ENCODE results near the gene SMYD3. TPM values are rescaled to one million over a fixed set of nuclear protein-coding genes. Genes with fewer than 3 reads are reported as not detected.

The SMYD3 gene
- total RNA-seq, 5 donors from 2014 or later (not counting 1 experiment from before 2014, with no cell fraction given): 17.7 to 37.8 (median 21.9) TPM

- Histone ChIP-seq H3K27ac (ENCODE audit: low read length) (no peak overlapping the region), H3K36me3 (ENCODE audit: control insufficient read depth in 2 of 2, extremely low read depth in 1 of 2, insufficient read depth in 1 of 2, low read length in 1 of 2) (peaks cover 3 to 7% of the 10 kb centered on the region in 2 donors), H3K27me3 (replicated peaks in 1 of 2; ENCODE audit: control insufficient read depth in 2 of 2, extremely low read depth in 1 of 2, insufficient read depth in 2 of 2, low read length in 1 of 2) (no peaks in the 10 kb centered on the region), H3K4me1 (ENCODE audit: control insufficient read depth in 1 of 2, extremely low read depth in 1 of 2, insufficient read depth in 2 of 2, low read length in 2 of 2) (no peaks in the 10 kb centered on the region), H3K9me3 (no peaks in the 10 kb centered on the region), H3K4me3 (ENCODE audit: control insufficient read depth in 1 of 2, extremely low read depth in 1 of 2, low read length in 1 of 2) (no peak overlapping the region)
- ChIA-PET POLR2A (no interaction called here), CTCF (no interaction called here)
- Mint-ChIP-seq H3K27me3 (no peaks in the 10 kb centered on the region), H3K9me3 (peaks cover 0 to 2% (median 0%) of the 10 kb centered on the region in 3 donors), H3K4me1 (no peaks in the 10 kb centered on the region), H3K4me3 (no peak overlapping the region), H3K27ac (no peak overlapping the region), H3K36me3 (peaks cover 79% of the 10 kb centered on the region)
- WGBS (ENCODE audit: insufficient coverage): 91% methylated on average over 6 of the region's 9 CpGs
- no peak for DNase-seq
- no peak for ATAC-seq (replicated peaks in 1 of 4)
Observed at GRCh38 chr1:245859493-245860114, 647.5 kb downstream of the SMYD3 start.

- Mint-ChIP-seq H3K27me3 (no peaks in the 10 kb centered on the region), H3K4me1 (no peaks in the 10 kb centered on the region)
- POLR2A ChIA-PET: no interaction called here
Observed at GRCh38 chr1:245858722-245859492, 648.2 kb downstream of the SMYD3 start.

GRCh38 chr1:245858022-245858721 lies 648.9 kb downstream of the SMYD3 start:
- peaks cover 75% of the 10 kb centered on the region for H3K36me3 Mint-ChIP-seq
- H3K9me3 Mint-ChIP-seq: peaks cover 0 to 5% (median 0%) of the 10 kb centered on the region in 3 donors
- no peaks in the 10 kb centered on the region for H3K4me1 Mint-ChIP-seq
- no peak overlapping the region for H3K27ac Mint-ChIP-seq
- H3K9me3 ChIP-seq: no peaks in the 10 kb centered on the region
- ATAC-seq (replicated peaks in 1 of 4): no peak
- H3K27me3 ChIP-seq (replicated peaks in 1 of 2; ENCODE audit: control insufficient read depth in 2 of 2, extremely low read depth in 1 of 2, insufficient read depth in 2 of 2, low read length in 1 of 2): no peaks in the 10 kb centered on the region
- no peak overlapping the region for H3K4me3 Mint-ChIP-seq
- DNase-seq: no peak
- H3K27me3 Mint-ChIP-seq: no peaks in the 10 kb centered on the region
- ChIA-PET POLR2A (no interaction called here), CTCF (interaction anchor here in 1 of 2 donors (0.7 kb wide), 1 partner anchor 10 kb away, joined by 3 read pairs; no protein-coding TSS in a partner anchor)
- no peak overlapping the region for H3K4me3 ChIP-seq (ENCODE audit: control insufficient read depth in 1 of 2, extremely low read depth in 1 of 2, low read length in 1 of 2)
- H3K4me1 ChIP-seq (ENCODE audit: control insufficient read depth in 1 of 2, extremely low read depth in 1 of 2, insufficient read depth in 2 of 2, low read length in 2 of 2): no peaks in the 10 kb centered on the region
- 98% methylated on average over 5 of the region's 13 CpGs for WGBS (ENCODE audit: insufficient coverage)
- H3K36me3 ChIP-seq (ENCODE audit: control insufficient read depth in 2 of 2, extremely low read depth in 1 of 2, insufficient read depth in 1 of 2, low read length in 1 of 2): peaks cover 3 to 9% of the 10 kb centered on the region in 2 donors
- H3K27ac ChIP-seq (ENCODE audit: low read length): no peak overlapping the region

More at GRCh38 chr1:245858722-245859492, 648.2 kb downstream of the SMYD3 start:
- no peak for ATAC-seq (replicated peaks in 1 of 4)
- CTCF ChIA-PET: interaction anchor here in 1 of 2 donors (0.7 kb wide), 1 partner anchor 9 kb away, joined by 3 read pairs; no protein-coding TSS in a partner anchor
- H3K4me3 Mint-ChIP-seq: no peak overlapping the region
- Histone ChIP-seq H3K36me3 (ENCODE audit: control insufficient read depth in 2 of 2, extremely low read depth in 1 of 2, insufficient read depth in 1 of 2, low read length in 1 of 2) (peaks cover 3 to 7% of the 10 kb centered on the region in 2 donors), H3K4me1 (ENCODE audit: control insufficient read depth in 1 of 2, extremely low read depth in 1 of 2, insufficient read depth in 2 of 2, low read length in 2 of 2) (no peaks in the 10 kb centered on the region), H3K27ac (ENCODE audit: low read length) (no peak overlapping the region), H3K9me3 (no peaks in the 10 kb centered on the region), H3K27me3 (replicated peaks in 1 of 2; ENCODE audit: control insufficient read depth in 2 of 2, extremely low read depth in 1 of 2, insufficient read depth in 2 of 2, low read length in 1 of 2) (no peaks in the 10 kb centered on the region), H3K4me3 (ENCODE audit: control insufficient read depth in 1 of 2, extremely low read depth in 1 of 2, low read length in 1 of 2) (no peak overlapping the region)
- no peak for DNase-seq
- H3K36me3 Mint-ChIP-seq: peaks cover 78% of the 10 kb centered on the region
- 96% methylated on average over 4 of the region's 7 CpGs for WGBS (ENCODE audit: insufficient coverage)
- H3K27ac Mint-ChIP-seq: no peak overlapping the region
- H3K9me3 Mint-ChIP-seq: peaks cover 0 to 5% (median 0%) of the 10 kb centered on the region in 3 donors

GRCh38 chr1:245856944-245857531 lies 650.0 kb downstream of the SMYD3 start:
- Histone ChIP-seq H3K36me3 (ENCODE audit: control insufficient read depth in 2 of 2, extremely low read depth in 1 of 2, insufficient read depth in 1 of 2, low read length in 1 of 2) (peaks cover 3 to 9% of the 10 kb centered on the region in 2 donors), H3K27ac (ENCODE audit: low read length) (no peak overlapping the region), H3K4me1 (ENCODE audit: control insufficient read depth in 1 of 2, extremely low read depth in 1 of 2, insufficient read depth in 2 of 2, low read length in 2 of 2) (no peaks in the 10 kb centered on the region), H3K27me3 (replicated peaks in 1 of 2; ENCODE audit: control insufficient read depth in 2 of 2, extremely low read depth in 1 of 2, insufficient read depth in 2 of 2, low read length in 1 of 2) (no peaks in the 10 kb centered on the region), H3K9me3 (no peaks in the 10 kb centered on the region), H3K4me3 (ENCODE audit: control insufficient read depth in 1 of 2, extremely low read depth in 1 of 2, low read length in 1 of 2) (no peak overlapping the region)
- Mint-ChIP-seq H3K36me3 (peaks cover 77% of the 10 kb centered on the region), H3K27me3 (no peaks in the 10 kb centered on the region), H3K9me3 (peaks cover 0 to 5% (median 0%) of the 10 kb centered on the region in 3 donors), H3K27ac (no peak overlapping the region), H3K4me3 (no peak overlapping the region), H3K4me1 (no peaks in the 10 kb centered on the region)
- ChIA-PET POLR2A (no interaction called here), CTCF (no interaction called here)
- WGBS (ENCODE audit: insufficient coverage): 92% methylated on average over 12 of the region's 13 CpGs
- DNase-seq (no peak), ATAC-seq (replicated peaks in 1 of 4) (no peak)

- Histone ChIP-seq H3K27me3 (replicated peaks in 1 of 2; ENCODE audit: control insufficient read depth in 2 of 2, extremely low read depth in 1 of 2, insufficient read depth in 2 of 2, low read length in 1 of 2) (no peaks in the 10 kb centered on the region), H3K4me1 (ENCODE audit: control insufficient read depth in 1 of 2, extremely low read depth in 1 of 2, insufficient read depth in 2 of 2, low read length in 2 of 2) (no peaks in the 10 kb centered on the region), H3K27ac (ENCODE audit: low read length) (no peak overlapping the region), H3K36me3 (ENCODE audit: control insufficient read depth in 2 of 2, extremely low read depth in 1 of 2, insufficient read depth in 1 of 2, low read length in 1 of 2) (peaks cover 3 to 9% of the 10 kb centered on the region in 2 donors), H3K9me3 (no peaks in the 10 kb centered on the region), H3K4me3 (ENCODE audit: control insufficient read depth in 1 of 2, extremely low read depth in 1 of 2, low read length in 1 of 2) (no peak overlapping the region)
- POLR2A ChIA-PET: no interaction called here
- Mint-ChIP-seq H3K36me3 (peaks cover 76% of the 10 kb centered on the region), H3K27me3 (no peaks in the 10 kb centered on the region), H3K27ac (no peak overlapping the region), H3K4me1 (no peaks in the 10 kb centered on the region), H3K4me3 (no peak overlapping the region), H3K9me3 (peaks cover 0 to 5% (median 0%) of the 10 kb centered on the region in 3 donors)
- DNase-seq: no peak
- WGBS (ENCODE audit: insufficient coverage): 95% methylated on average over 5 of the region's 8 CpGs
- ATAC-seq (replicated peaks in 1 of 4): no peak
- CTCF ChIA-PET: no interaction called here
Observed at GRCh38 chr1:245855846-245856730, 651.0 kb downstream of the SMYD3 start.
